Astrocyte of the cerebellum (primary cell): Measurements from ENCODE around the gene LRRC8A.
"Not testable (repeated sequence)": the region's sequence is repeated elsewhere in the genome, so short reads cannot be mapped to it uniquely, and the experiment has no call there.

Source experiments
- DNase-seq: peaks from one replicate; pipeline ENCODE4 v3.0.0-alpha.2; 2011; ENCODE audit warnings: low read depth
- H3K4me3 ChIP-seq: 2 replicates; pipeline ENCODE4 v1.5.1; 2011; ENCODE audit warnings: mild to moderate bottlenecking, low read depth, low read length, moderate library complexity
- CTCF ChIP-seq: IDR thresholded peaks from 2 replicates; pipeline ENCODE4 v1.5.1; 2012; ENCODE audit warnings: low read length, low read depth, moderate library complexity, mild to moderate bottlenecking; ENCODE audit errors: missing control alignments
- in situ Hi-C: cut with HindIII; loops from 2 replicates; pipeline ENCODE4 v1.10.0; 2017; ENCODE audit warnings: low sequenced_read_pairs

LRRC8A gene

GRCh38 chr9:128841694-128842492 lies 40.0 kb upstream of the LRRC8A start:
- in situ Hi-C loops: no loop called here
- DNase-seq: no peak
- no peak for TF ChIP-seq CTCF
- H3K4me3 ChIP-seq: no peak overlapping the region

GRCh38 chr9:128843171-128843570 lies 38.8 kb upstream of the LRRC8A start:
- not testable (repeated sequence) for H3K4me3 ChIP-seq

GRCh38 chr9:128845186-128845931 lies 36.6 kb upstream of the LRRC8A start:
- H3K4me3 ChIP-seq: no peak overlapping the region
- TF ChIP-seq CTCF: no peak
- in situ Hi-C loops: no loop called here
- DNase-seq: no peak

More at GRCh38 chr9:128843171-128843570, 38.8 kb upstream of the LRRC8A start:
- DNase-seq, in situ Hi-C loops: not testable (repeated sequence)

DNA sequence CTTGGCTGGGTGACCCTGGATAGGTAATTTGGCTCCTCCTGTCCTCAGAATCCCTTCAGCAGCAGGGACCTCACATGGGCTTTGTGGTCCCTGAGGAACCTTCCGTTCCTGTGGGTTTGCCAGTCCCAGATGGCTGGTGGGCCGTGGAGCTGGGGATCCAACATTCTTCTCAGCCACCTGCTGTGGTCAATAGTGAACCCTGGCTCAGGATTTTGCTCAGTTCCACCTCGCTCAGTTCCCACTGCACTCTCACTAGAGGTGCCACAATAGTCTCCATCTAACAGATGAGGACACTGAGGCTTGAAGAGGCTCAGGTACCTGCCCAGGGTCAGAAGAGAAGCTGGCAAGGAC lies 35.3 kb upstream of the LRRC8A start:
- no peak for TF ChIP-seq CTCF
- in situ Hi-C loops: no loop called here
- no peak for DNase-seq

DNA sequence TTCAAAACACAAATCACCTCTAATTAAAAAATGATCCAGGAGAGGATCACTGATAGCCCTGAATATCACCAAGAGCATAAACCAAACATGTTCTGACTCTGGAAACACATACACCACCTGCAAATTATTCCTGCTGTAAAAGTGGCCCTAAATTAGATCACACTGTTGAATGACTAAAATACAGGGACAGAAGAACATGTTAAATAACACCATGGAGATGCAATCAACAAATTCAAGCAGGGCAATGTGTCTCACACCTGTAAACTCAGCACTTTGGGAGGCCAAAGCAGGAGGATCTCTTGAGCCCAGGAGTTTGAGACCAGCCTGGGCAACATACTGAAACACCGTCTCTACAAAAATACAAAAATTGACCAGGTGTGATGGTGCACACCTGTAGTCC lies 34.1 kb upstream of the LRRC8A start:
- TF ChIP-seq CTCF: no peak
- DNase-seq: no peak
- in situ Hi-C loops: no loop called here
- H3K4me3 ChIP-seq: no peak overlapping the region

More for the DNA sequence above, 35.3 kb upstream of the LRRC8A start:
- H3K4me3 ChIP-seq: no peak overlapping the region

DNA sequence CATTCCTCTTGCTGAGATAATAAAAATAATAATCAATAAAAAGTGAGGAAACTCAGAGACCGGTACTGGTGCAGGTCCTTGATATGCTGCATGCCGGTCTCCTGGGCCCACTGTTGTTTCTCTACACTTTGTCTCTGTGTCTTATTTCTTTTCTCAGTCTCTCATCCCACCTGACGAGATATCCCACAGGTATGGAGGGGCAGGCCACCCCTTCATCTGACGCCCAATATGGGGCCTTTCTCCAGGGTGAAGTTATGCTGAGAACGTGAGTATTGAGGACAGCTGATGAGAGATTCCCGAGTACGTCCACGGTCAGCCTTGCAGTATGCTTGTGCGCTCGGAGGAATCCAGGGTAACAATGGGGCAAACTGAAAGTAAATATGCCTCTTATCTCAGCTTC lies 30.9 kb upstream of the LRRC8A start:
- in situ Hi-C loops: not testable (repeated sequence)

DNA sequence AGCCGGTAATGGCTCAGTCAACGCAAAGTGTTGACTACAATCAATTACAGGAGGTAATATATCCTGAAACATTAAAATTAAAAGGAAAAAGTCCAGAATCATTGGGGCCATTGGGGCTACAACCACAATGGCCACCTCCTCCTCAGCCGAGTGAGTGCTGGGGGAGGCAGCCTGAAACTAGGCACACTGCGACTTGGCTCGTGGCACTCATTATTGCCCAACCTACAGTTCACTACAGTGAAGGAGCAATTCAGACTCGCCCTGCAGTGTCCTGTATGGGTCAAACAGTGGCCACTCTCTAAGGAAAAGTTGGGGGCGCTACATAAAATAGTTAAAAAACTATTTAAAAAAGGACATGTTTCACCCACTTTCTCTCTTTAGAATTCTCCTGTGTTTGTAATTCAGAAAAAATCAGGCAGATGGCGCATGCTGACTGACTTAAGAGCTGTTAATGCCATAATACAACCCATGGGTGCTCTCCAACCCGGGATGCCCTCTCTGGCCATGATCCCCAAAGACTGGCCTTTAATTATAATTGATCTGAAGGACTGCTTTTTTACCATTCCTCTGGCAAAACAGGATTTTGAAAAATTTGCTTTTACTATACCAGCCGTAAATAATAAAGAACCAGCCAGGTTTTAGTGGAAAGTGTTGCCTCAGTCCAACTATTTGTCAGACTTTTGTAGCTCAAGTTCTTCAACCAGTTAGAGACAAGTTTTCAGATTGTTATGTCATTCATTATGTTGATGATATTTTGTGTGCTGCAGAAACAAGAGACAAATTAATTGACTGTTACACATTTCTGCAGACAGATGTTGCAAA lies 29.9 kb upstream of the LRRC8A start:
- DNase-seq, in situ Hi-C loops, H3K4me3 ChIP-seq: not testable (repeated sequence)
- TF ChIP-seq CTCF: peak; percentile 28

More for the DNA sequence above, 30.9 kb upstream of the LRRC8A start:
- not testable (repeated sequence) for DNase-seq, H3K4me3 ChIP-seq

DNA sequence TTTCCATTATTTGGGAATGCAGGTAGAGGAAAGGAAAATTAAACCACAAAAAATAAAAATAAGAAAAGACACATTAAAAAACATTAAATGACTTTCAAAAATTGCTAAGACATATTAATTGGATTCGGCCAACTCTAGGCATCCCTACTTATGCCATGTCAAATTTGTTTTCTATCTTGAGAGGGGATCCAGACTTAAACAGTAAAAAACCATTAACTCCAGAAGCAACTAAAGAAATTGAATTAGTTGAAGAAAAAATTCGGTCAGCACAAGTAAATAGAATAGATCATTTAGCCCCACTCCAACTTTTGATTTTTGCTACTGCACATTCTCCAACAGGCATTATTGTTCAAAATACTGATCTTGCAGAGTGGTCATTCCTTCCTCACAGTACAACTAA lies 29.3 kb upstream of the LRRC8A start:
- in situ Hi-C loops, DNase-seq, H3K4me3 ChIP-seq: not testable (repeated sequence)

DNA sequence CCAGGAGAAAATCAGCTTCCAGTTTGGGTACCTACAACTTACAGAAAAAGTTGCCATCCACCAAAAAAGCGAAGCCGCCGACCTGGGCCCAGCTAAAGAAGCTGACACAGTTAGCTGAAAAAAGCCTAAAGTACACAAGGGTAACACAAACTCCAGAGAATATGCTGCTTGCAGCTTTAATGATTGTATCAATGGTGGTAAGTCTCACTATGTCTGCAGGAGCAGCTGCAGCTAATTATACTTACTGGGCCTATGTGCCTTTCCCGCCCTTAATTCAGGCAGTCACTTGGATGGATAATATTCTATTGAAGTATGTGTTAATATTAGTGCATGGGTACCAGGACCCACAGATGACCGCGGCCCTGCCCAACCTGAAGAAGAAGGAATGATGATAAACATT lies 27.5 kb upstream of the LRRC8A start:
- DNase-seq, H3K4me3 ChIP-seq, in situ Hi-C loops: not testable (repeated sequence)

GRCh38 chr9:128858476-128858875 lies 23.5 kb upstream of the LRRC8A start:
- H3K4me3 ChIP-seq, in situ Hi-C loops, DNase-seq: not testable (repeated sequence)
